Mesendoderm (in vitro differentiated cells): ENCODE results near the gene HJV.
A peak's percentile ranks its signal among the peaks of the same experiment; 100 is the strongest.

Source experiments
- DNase-seq: peaks from one replicate; pipeline ENCODE4 v3.0.0; 2013
- H2AK5ac ChIP-seq: 2 replicates; pipeline ENCODE4 v1.6.1; 2013; ENCODE audit warnings: low read length, inconsistent platforms
- H2BK120ac ChIP-seq: 2 replicates; pipeline ENCODE4 v1.6.1; 2013; ENCODE audit warnings: low read depth, mild to moderate bottlenecking, low read length, moderate library complexity, mixed read lengths
- H2BK15ac ChIP-seq: replicated peaks from 2 replicates; pipeline ENCODE4 v1.6.1; 2013; ENCODE audit warnings: low read depth, mild to moderate bottlenecking, moderate library complexity
- H2BK5ac ChIP-seq: 2 replicates; pipeline ENCODE4 v1.6.1; 2013; ENCODE audit warnings: low read length, inconsistent platforms
- H3K18ac ChIP-seq: 2 replicates; pipeline ENCODE4 v1.6.1; 2013; ENCODE audit warnings: mild to moderate bottlenecking, low read length, mixed read lengths
- H3K23ac ChIP-seq: one replicate; pipeline ENCODE4 v1.6.1; 2013; ENCODE audit warnings: low read length
- H3K27ac ChIP-seq: 2 replicates; pipeline ENCODE4 v1.5.1; 2013; ENCODE audit warnings: low read depth, mild to moderate bottlenecking, inconsistent platforms, low read length, moderate library complexity
- H3K27me3 ChIP-seq: 2 replicates; pipeline ENCODE4 v1.6.1; 2013; ENCODE audit warnings: low read length, control low read depth, mild to moderate bottlenecking, inconsistent platforms; ENCODE audit not compliant: insufficient read depth, poor library complexity
- H3K36me3 ChIP-seq: 2 replicates; pipeline ENCODE4 v1.6.1; 2013; ENCODE audit warnings: low read length, inconsistent platforms; ENCODE audit not compliant: control insufficient read depth, insufficient read depth
- H3K4ac ChIP-seq: one replicate; pipeline ENCODE4 v1.6.1; 2013; ENCODE audit warnings: low read depth, mild to moderate bottlenecking, low read length, moderate library complexity
- H3K4me1 ChIP-seq: 2 replicates; pipeline ENCODE4 v1.6.1; 2013; ENCODE audit warnings: low read depth, low read length, inconsistent platforms; ENCODE audit not compliant: control insufficient read depth
- H3K4me2 ChIP-seq: 2 replicates; pipeline ENCODE4 v1.6.1; 2013; ENCODE audit warnings: low read length
- H3K4me3 ChIP-seq: 2 replicates; pipeline ENCODE4 v1.5.1; 2013; ENCODE audit warnings: mild to moderate bottlenecking, low read length
- H3K56ac ChIP-seq: one replicate; pipeline ENCODE4 v1.6.1; 2013; ENCODE audit warnings: low read length
- H3K79me1 ChIP-seq: 2 replicates; pipeline ENCODE4 v1.6.1; 2013; ENCODE audit warnings: low read length, inconsistent platforms
- H3K79me2 ChIP-seq: 2 replicates; pipeline ENCODE4 v1.6.1; 2013; ENCODE audit warnings: mild to moderate bottlenecking, low read length; ENCODE audit not compliant: control insufficient read depth, insufficient read depth
- H3K9ac ChIP-seq: 2 replicates; pipeline ENCODE4 v1.6.1; 2013; ENCODE audit warnings: low read length, inconsistent platforms
- H4K5ac ChIP-seq: one replicate; pipeline ENCODE4 v1.6.1; 2013; ENCODE audit warnings: low read length
- H4K8ac ChIP-seq: one replicate; pipeline ENCODE4 v1.6.1; 2013; ENCODE audit warnings: low read depth, mild to moderate bottlenecking, control low read depth, low read length, moderate library complexity
- WGBS: extraction: QIAGEN DNeasy Blood & Tissue Kit; methylation state at CpG from one replicate; pipeline ENCODE4 v1.1.7; 2013; ENCODE audit warnings: low lambda C conversion rate, missing lambda C conversion rate; ENCODE audit not compliant: insufficient coverage; ENCODE audit errors: extremely low coverage; 5-methylcytosine and 5-hydroxymethylcytosine counted together

Gene HJV

GRCh38 chr1:145993618-145994390, 27.7 kb downstream of the HJV start:
- no peaks in the 10 kb centered on the region for H3K36me3 ChIP-seq
- peaks cover 2% of the 10 kb centered on the region for H3K4me1 ChIP-seq
- H3K79me2 ChIP-seq = no peaks in the 10 kb centered on the region
- no peak overlapping the region for H3K23ac ChIP-seq
- no peak overlapping the region for H3K4me3 ChIP-seq
- no peak overlapping the region for H3K27ac ChIP-seq
- H2AK5ac ChIP-seq = no peak overlapping the region
- no peak overlapping the region for H4K5ac ChIP-seq
- no peak overlapping the region for H3K56ac ChIP-seq
- no CpG with 5 or more reads among the region's 6 CpGs for WGBS
- no peaks in the 10 kb centered on the region for H3K27me3 ChIP-seq
- H3K9ac ChIP-seq = no peak overlapping the region
- H2BK120ac ChIP-seq = no peak overlapping the region
- no peak overlapping the region for H4K8ac ChIP-seq
- no peak overlapping the region for H3K18ac ChIP-seq
- no peaks in the 10 kb centered on the region for H3K79me1 ChIP-seq
- no peak for DNase-seq
- no peak overlapping the region for H2BK15ac ChIP-seq
- no peak overlapping the region for H3K4me2 ChIP-seq
- H2BK5ac ChIP-seq = no peak overlapping the region
- no peak overlapping the region for H3K4ac ChIP-seq

- Histone ChIP-seq H2BK5ac (no peak overlapping the region), H4K5ac (no peak overlapping the region), H3K4ac (no peak overlapping the region), H3K27ac (no peak overlapping the region), H2BK15ac (no peak overlapping the region), H2BK120ac (no peak overlapping the region), H3K23ac (no peak overlapping the region), H2AK5ac (no peak overlapping the region), H3K79me1 (no peaks in the 10 kb centered on the region), H3K18ac (no peak overlapping the region), H3K79me2 (no peaks in the 10 kb centered on the region), H3K4me1 (peaks cover 2% of the 10 kb centered on the region), H3K9ac (no peak overlapping the region), H3K4me2 (no peak overlapping the region), H4K8ac (no peak overlapping the region), H3K27me3 (no peaks in the 10 kb centered on the region), H3K36me3 (no peaks in the 10 kb centered on the region), H3K56ac (no peak overlapping the region), H3K4me3 (no peak overlapping the region)
- WGBS = no CpG with 5 or more reads among the region's 5 CpGs
- no peak for DNase-seq
These were observed 28.4 kb downstream of the HJV start for GRCh38 chr1:145992958-145993617.

- no peak overlapping the region for H3K23ac ChIP-seq
- H3K27ac ChIP-seq = no peak overlapping the region
- H3K9ac ChIP-seq = no peak overlapping the region
- H2BK5ac ChIP-seq = no peak overlapping the region
- H3K79me2 ChIP-seq = no peaks in the 10 kb centered on the region
- H3K56ac ChIP-seq = no peak overlapping the region
- no peak for DNase-seq
- H3K4me1 ChIP-seq = peaks cover 2% of the 10 kb centered on the region
- no peaks in the 10 kb centered on the region for H3K27me3 ChIP-seq
- no peak overlapping the region for H3K4ac ChIP-seq
- no peak overlapping the region for H2BK120ac ChIP-seq
- H3K36me3 ChIP-seq = no peaks in the 10 kb centered on the region
- H2BK15ac ChIP-seq = no peak overlapping the region
- H3K4me3 ChIP-seq = no peak overlapping the region
- no peak overlapping the region for H2AK5ac ChIP-seq
- no peaks in the 10 kb centered on the region for H3K79me1 ChIP-seq
- WGBS = no CpG with 5 or more reads among the region's 1 CpG
- no peak overlapping the region for H3K18ac ChIP-seq
- no peak overlapping the region for H4K5ac ChIP-seq
- no peak overlapping the region for H4K8ac ChIP-seq
- H3K4me2 ChIP-seq = no peak overlapping the region
These were observed 29.0 kb downstream of the HJV start for GRCh38 chr1:145992502-145992936.

GRCh38 chr1:145991735-145992412, 29.7 kb downstream of the HJV start:
- Histone ChIP-seq H3K4me3 (no peak overlapping the region), H3K79me1 (no peaks in the 10 kb centered on the region)

GRCh38 chr1:145990249-145990855, 31.2 kb downstream of the HJV start:
- H3K9ac ChIP-seq = no peak overlapping the region
- DNase-seq = peak; percentile 67
- no peaks in the 10 kb centered on the region for H3K79me1 ChIP-seq
- no peak overlapping the region for H3K4me3 ChIP-seq
- H4K5ac ChIP-seq = no peak overlapping the region
- peak overlapping the region; percentile 25 for H3K56ac ChIP-seq
- no peak overlapping the region for H2BK15ac ChIP-seq
- no peak overlapping the region for H2BK5ac ChIP-seq
- H3K27ac ChIP-seq = no peak overlapping the region
- peaks cover under 1% of the 10 kb centered on the region for H3K4me1 ChIP-seq
- no peaks in the 10 kb centered on the region for H3K27me3 ChIP-seq
- no peak overlapping the region for H4K8ac ChIP-seq
- H2AK5ac ChIP-seq = no peak overlapping the region
- no peak overlapping the region for H2BK120ac ChIP-seq
- no peaks in the 10 kb centered on the region for H3K36me3 ChIP-seq
- no peak overlapping the region for H3K4me2 ChIP-seq
- 100% methylated on average over 1 of the region's 7 CpGs for WGBS
- no peaks in the 10 kb centered on the region for H3K79me2 ChIP-seq
- H3K4ac ChIP-seq = no peak overlapping the region
- H3K18ac ChIP-seq = no peak overlapping the region
- no peak overlapping the region for H3K23ac ChIP-seq

More at GRCh38 chr1:145991735-145992412, 29.7 kb downstream of the HJV start:
- H3K9ac ChIP-seq = no peak overlapping the region
- no CpG with 5 or more reads among the region's 10 CpGs for WGBS
- no peaks in the 10 kb centered on the region for H3K36me3 ChIP-seq
- no peak overlapping the region for H3K4ac ChIP-seq
- no peak overlapping the region for H2BK5ac ChIP-seq
- no peak overlapping the region for H3K18ac ChIP-seq
- no peak overlapping the region for H2BK120ac ChIP-seq
- DNase-seq = no peak
- H4K8ac ChIP-seq = no peak overlapping the region
- H4K5ac ChIP-seq = no peak overlapping the region
- H3K27ac ChIP-seq = no peak overlapping the region
- H3K4me2 ChIP-seq = no peak overlapping the region
- H3K56ac ChIP-seq = no peak overlapping the region
- no peaks in the 10 kb centered on the region for H3K27me3 ChIP-seq
- no peak overlapping the region for H3K23ac ChIP-seq
- peaks cover 1% of the 10 kb centered on the region for H3K4me1 ChIP-seq
- H2AK5ac ChIP-seq = no peak overlapping the region
- no peak overlapping the region for H2BK15ac ChIP-seq
- no peaks in the 10 kb centered on the region for H3K79me2 ChIP-seq
